ENCODE data around the gene ADCY3. TPM values are rescaled to one million over a fixed set of nuclear protein-coding genes. Genes with fewer than 3 reads are reported as not detected.

ADCY3 gene
- total and polyA plus RNA-seq, 2 of the 4 experiments (the other 2 are of a cell fraction), result 17.4 to 46.1 TPM

- no peaks in the 10 kb centered on the region for H3K27me3 ChIP-seq (ENCODE audit: control insufficient read depth, insufficient read depth, low read length)
- DNase-seq, result no peak
- H3K4me3 ChIP-seq (ENCODE audit: insufficient read depth, low read depth, low read length), result no peak overlapping the region
- no peak for ATAC-seq (ENCODE audit: low read depth)
- no peak overlapping the region for H2BK120ac ChIP-seq (ENCODE audit: low read depth, low read length)
- no peak overlapping the region for H3K18ac ChIP-seq (ENCODE audit: low read depth, low read length)
- H3K9ac ChIP-seq (ENCODE audit: low read depth, low read length), result no peak overlapping the region
- in situ Hi-C loops (cut with MboI; ENCODE audit: low sequenced_read_pairs), result no loop called here
- H3K9me1 ChIP-seq (ENCODE audit: insufficient read depth, low read length), result 0 out of 2 replicates have a peak, but pooled peaks cover 2% of the 10 kb centered on the region
- H3K36me3 ChIP-seq (ENCODE audit: control insufficient read depth, insufficient read depth, low read length), result peaks cover 6% of the 10 kb centered on the region
- no peak overlapping the region for H3K14ac ChIP-seq (replicated peaks; ENCODE audit: low read depth, low read length)
- ChIA-PET CTCF (no interaction called here), POLR2A (ENCODE audit: unreplicated experiment) (no interaction called here)
- H3K4me2 ChIP-seq (ENCODE audit: low read depth, low read length), result no peak overlapping the region
- H4K91ac ChIP-seq (ENCODE audit: insufficient read depth, low read depth, low read length), result no peak overlapping the region
- no peaks in the 10 kb centered on the region for H4K20me1 ChIP-seq (ENCODE audit: insufficient read depth, low read length)
- H3K23ac ChIP-seq (ENCODE audit: low read depth, low read length), result no peak overlapping the region
- intact Hi-C loops (cut with micrococcal nuclease), result no loop called here
- WGBS, 2 experiments (ENCODE audit: extremely low coverage in 2 of 2, insufficient read length in 1 of 2), result 63% methylated on average over 6 of the region's 23 CpGs; no CpG with 5 or more reads in 1 of the 2 experiments
- peaks cover 2 to 21% of the 10 kb centered on the region in 2 experiments; a peak in 3 of 4 replicates for H3K79me1 ChIP-seq (ENCODE audit: low read depth in 1 of 2, low read length in 2 of 2)
- no peak overlapping the region for H2AK5ac ChIP-seq (ENCODE audit: low read depth, low read length)
- H3K56ac ChIP-seq (ENCODE audit: extremely low read depth, insufficient read depth, low read length), result no peak overlapping the region
- BruUV-seq (replicated peaks), result no TSS peak
- H4K8ac ChIP-seq (ENCODE audit: low read depth in 2 of 2, low read length in 2 of 2), result no peak overlapping the region
- H2AFZ ChIP-seq (replicated peaks; ENCODE audit: low read length, poor library complexity), result no peak overlapping the region
- H3K4me1 ChIP-seq (ENCODE audit: control insufficient read depth, insufficient read depth, low read length), result no peaks in the 10 kb centered on the region
- no peaks in the 10 kb centered on the region for H3K9me3 ChIP-seq (ENCODE audit: control insufficient read depth, insufficient read depth, low read length)
- no peak overlapping the region for H4K5ac ChIP-seq (ENCODE audit: low read depth, low read length)
- no peak overlapping the region for H3K4ac ChIP-seq (ENCODE audit: low read depth, low read length)
- dilution Hi-C loops (cut with HindIII; ENCODE audit: low sequenced_read_pairs, unreplicated experiment), result no loop called here
- no peak overlapping the region for H2BK5ac ChIP-seq (ENCODE audit: low read depth, low read length, poor library complexity, severe bottlenecking)
- no peak overlapping the region for H3K27ac ChIP-seq (ENCODE audit: insufficient read depth, low read length)
- H2BK20ac ChIP-seq (ENCODE audit: low read depth, low read length), result no peak overlapping the region
- no peak overlapping the region for H2BK15ac ChIP-seq (ENCODE audit: low read depth, low read length)
- H2AK9ac ChIP-seq (replicated peaks; ENCODE audit: low read depth, low read length, poor library complexity), result no peak overlapping the region
- TF ChIP-seq MXI1 (IDR thresholded peaks at IDR 0.05; ENCODE audit: borderline replicate concordance, low read depth, low read length) (no peak), RFX5 (IDR thresholded peaks at IDR 0.05; ENCODE audit: low read depth, low read length) (no peak), USF2 (IDR thresholded peaks at IDR 0.05; ENCODE audit: low read depth, low read length) (no peak), RAD21 (IDR thresholded peaks at IDR 0.05; ENCODE audit: low read length) (no peak), CEBPB (IDR thresholded peaks at IDR 0.05; ENCODE audit: low read depth, low read length) (no peak), BHLHE40 (IDR thresholded peaks at IDR 0.05; ENCODE audit: low read depth, low read length) (no peak), SMC3 (IDR thresholded peaks at IDR 0.05; ENCODE audit: low read depth, low read length) (no peak), ELK1 (IDR thresholded peaks at IDR 0.05; ENCODE audit: borderline replicate concordance, low read depth, low read length) (no peak), RCOR1 (IDR thresholded peaks at IDR 0.05; ENCODE audit: insufficient replicate concordance, low read length) (no peak), POLR2A (IDR thresholded peaks at IDR 0.05; ENCODE audit: low read depth, low read length) (no peak), CTCF (conservative IDR thresholded peaks at IDR 0.05; ENCODE audit: low read depth, low read length) (no peak), CHD1 (IDR thresholded peaks at IDR 0.05; ENCODE audit: low read depth, low read length) (no peak), NFE2L2 (IDR thresholded peaks at IDR 0.05; ENCODE audit: low read depth, low read length) (no peak), MAFK (IDR thresholded peaks at IDR 0.05; ENCODE audit: low read depth, low read length) (no peak), MAZ (IDR thresholded peaks at IDR 0.05; ENCODE audit: borderline replicate concordance, low read depth, low read length) (no peak)
These were observed 16.6 kb downstream of the ADCY3 start for GRCh38 chr2:24903161-24904103.

Measured in IMR-90 (cell line).